GM19463 (cell line): ENCODE results near the gene INTS2.
"Not testable (repeated sequence)": the region's sequence is repeated elsewhere in the genome, so short reads cannot be mapped to it uniquely, and the experiment has no call there.

Experiments used
- ATAC-seq: cut with Tn5 transposase; IDR thresholded peaks from one replicate; pipeline ENCODE4 v1.9.1; 2021; ENCODE audit warnings: mild to moderate bottlenecking, moderate library complexity; ENCODE audit not compliant: unreplicated experiment

The INTS2 gene

GRCh38 chr17:61848896-61849295, 78.9 kb downstream of the INTS2 start:
- ATAC-seq = no peak

DNA sequence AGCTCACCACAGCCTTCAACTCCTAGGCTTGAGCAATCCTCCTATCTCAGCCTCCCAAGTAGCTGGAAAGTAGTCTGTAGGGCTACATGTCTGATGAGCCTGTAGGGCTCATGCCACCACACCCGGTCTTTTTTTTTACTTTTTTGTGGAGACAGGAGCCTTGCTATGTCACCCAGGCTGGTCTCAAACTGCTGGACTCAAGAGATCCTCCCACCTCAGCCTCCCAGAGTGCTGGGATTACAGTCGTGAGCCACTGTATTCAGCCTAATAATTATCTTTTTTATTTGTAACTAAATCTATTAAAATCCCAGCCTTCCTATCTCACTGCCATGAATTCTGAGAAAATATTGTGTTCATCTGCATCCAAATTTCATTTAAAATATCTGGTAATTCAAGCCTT, 79.5 kb downstream of the INTS2 start:
- ATAC-seq = no peak

DNA sequence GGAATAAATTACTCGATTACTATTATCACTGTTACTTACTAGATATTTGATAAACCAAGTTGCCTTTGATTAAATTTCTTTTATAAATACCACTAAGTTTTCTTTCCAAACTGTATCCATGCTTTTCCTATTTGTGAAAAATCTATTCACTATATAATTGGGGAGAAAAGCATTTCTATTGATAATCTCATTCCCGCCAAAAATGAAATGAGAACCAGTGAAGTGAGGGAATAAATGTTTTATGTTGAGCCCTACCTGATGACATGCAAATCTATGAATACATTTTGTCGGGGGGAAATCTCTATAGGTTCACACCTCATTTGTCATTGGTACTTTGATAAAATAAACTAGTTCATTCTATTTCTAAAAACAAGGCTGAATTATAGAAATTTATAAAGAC, 80.1 kb downstream of the INTS2 start:
- no peak for ATAC-seq

DNA sequence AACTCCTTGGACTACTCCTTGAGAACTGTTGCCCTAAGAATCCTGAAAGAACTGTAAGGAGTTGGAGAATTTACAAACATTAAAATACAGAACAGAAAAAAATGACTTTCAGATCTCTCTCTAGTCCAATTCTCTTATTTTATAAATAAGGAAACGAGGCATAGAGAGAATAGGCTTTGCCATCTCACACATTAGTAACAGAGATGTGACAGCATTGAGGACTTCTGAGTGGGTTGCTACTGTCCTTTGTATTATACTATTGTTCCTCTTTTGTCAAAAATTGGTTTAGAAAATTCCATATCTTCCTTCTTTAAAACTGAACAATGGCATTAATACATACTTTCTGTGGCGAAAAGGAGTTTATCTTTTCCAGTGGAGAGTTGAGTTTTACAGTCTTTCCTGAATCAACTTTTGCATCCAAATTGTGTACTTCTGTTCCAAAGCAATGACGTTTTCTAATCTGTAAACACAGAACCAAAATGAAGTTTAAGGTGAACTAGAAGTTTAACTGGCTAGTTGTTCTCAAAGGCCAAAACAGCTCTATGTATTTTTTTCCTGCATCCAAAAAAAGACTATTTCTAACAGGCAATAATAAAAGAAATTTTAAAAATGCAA, 80.9 kb downstream of the INTS2 start:
- ATAC-seq = no peak

DNA sequence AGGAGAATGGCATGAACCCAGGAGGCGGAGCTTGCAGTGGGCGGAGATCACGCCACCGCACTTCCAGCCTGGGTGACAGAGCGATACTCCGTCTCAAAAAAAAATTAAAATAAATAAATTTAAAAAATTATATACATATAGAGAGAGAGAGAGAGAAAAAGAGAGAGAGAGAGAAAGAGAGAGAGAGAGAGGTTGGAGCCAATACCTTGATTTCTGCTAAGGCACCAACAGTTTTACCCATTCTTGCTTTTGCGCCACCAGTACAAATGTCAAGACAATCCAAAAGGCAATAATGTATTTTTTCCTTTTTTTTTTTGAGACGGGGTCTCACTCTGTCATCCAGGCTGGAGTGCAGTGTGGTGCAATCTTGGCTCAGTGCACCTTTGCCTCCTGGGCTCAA, 81.7 kb downstream of the INTS2 start:
- ATAC-seq = no peak

DNA sequence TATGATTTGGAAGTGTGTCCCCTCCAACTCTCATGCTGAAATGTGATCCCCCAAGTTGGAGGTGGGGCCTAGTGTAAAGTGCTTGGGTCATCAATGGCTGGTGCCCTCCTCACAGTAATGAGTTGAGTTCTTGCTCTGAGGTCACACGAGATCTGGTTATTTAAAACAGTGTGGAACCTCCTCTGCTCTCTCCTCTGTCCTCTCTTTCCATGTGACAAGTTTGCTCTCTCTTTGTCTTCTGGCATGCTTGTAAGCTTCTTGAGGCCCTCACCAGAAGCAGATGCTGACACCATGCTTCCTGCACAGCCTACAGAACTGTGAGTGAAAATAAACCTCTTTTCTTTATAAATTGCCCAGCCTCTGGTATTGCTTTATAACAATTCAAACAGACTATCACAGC, 84.3 kb downstream of the INTS2 start:
- ATAC-seq = no peak

GRCh38 chr17:61842899-61843298, 84.9 kb downstream of the INTS2 start:
- no peak for ATAC-seq

DNA sequence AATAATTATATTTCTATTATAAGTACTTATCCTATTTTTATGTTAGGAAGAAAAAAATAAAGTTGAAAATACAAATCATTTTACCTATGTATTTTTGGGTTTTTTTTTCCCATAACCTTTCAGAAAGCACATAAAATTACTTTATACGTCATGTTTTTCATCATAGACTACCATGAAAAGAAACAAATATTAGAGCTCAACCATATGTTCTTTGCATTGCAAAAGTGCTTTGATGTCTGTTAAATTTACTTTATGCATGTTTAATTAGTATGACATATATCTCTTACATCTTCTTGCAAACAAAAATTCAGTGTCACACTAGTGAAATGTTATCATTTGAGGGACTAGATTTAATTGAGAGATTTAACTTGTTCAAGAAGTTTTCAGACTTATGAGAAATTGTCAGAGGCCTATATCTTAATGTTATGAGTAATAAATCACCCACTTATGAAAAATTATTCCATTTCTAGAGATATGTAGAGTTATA, 88.4 kb downstream of the INTS2 start:
- ATAC-seq = no peak

GRCh38 chr17:61837175-61838051, 90.4 kb downstream of the INTS2 start:
- ATAC-seq = no peak

GRCh38 chr17:61836266-61837174, 91.3 kb downstream of the INTS2 start:
- no peak for ATAC-seq

- no peak for ATAC-seq
Measured at GRCh38 chr17:61835606-61836005, 92.2 kb downstream of the INTS2 start.

DNA sequence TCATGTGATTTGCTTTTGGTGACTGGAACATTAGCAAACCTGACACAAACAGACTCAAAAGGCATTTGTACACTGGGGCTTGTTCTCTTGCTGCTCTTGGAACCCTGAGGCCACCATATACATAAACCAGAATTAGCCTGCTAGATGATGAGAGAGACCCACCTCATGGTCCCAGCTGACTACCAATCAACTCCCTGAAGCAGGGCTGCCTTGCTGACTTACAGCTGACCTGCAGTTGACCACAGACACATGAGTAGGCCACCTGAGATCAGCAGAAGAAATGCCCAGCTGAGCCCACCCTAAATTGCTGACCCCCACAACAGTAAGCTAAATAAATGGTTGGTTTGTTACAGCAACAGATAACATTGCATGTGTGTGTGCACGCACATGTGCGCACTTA, 93.2 kb downstream of the INTS2 start:
- no peak for ATAC-seq

- no peak for ATAC-seq
Measured at GRCh38 chr17:61833536-61834193, 94.1 kb downstream of the INTS2 start.

DNA sequence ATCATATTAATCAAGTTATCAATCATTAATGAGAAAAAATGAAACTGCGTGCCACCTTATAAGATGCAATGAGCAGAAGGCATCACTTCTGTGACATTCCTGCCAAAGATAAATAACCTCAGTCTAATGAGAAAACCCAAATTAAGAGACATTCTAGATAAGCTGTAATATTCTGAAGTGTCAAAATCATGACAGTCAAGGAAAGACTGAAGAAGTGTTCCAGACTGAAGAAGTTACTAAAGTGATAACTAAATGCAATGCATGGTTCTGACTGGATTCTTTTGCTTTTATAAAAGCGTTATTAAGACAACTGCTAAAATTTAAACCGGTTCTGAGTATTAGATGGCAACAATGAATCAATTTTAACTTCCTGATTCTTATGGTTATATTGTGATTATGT, 95.3 kb downstream of the INTS2 start:
- ATAC-seq = no peak

- no peak for ATAC-seq
Measured at GRCh38 chr17:61831099-61831498, 96.7 kb downstream of the INTS2 start.

DNA sequence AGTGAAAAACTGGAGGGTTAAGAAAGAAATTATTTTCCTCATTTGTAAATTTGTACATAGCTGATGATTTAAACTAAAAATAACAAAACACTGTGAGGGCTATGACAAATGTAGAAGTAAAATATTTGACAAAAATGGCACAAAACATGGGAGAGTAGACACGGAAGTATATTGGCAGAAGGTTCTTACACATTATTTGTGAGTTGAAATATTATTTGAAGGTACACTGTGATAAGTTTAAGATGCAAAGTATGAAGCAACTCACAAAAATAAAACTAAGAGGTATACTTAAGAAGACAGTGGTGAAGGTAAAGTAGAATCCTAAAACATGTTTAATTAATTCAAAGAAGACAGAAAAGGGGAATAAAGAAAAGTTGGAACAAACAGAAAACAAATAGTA, 99.1 kb downstream of the INTS2 start:
- ATAC-seq = no peak

DNA sequence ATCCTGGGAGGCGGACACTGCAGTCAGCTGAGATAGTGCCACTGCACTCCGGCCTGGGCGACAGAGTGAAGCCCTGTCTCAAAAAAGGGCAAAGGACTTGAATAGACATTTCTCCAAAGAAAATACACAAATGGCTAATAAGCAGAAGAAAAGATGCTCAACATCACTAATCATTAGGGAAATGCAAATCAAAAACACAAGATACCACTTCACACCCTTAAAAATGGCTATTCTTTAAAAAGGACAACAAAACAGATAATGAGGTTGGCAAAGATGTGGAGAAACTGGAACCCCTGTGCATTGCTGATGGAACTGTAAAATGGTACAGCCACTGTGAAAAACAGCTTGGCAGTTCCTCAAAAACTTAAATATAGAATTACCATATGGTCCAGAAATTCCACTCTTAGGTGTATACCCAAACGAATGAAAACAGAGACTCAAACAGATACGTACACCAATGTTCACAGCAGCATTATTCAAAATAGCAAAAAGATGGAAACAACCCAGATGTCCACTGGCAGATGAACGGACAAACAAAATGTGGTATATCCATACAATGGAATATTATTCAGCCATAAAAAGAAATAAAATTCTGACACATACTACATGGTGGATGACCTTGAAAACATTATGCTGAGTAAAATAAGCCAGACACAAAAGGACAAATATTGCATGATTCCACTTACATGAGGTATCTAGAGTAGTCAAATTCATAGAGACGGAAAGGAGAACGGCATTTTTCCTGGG, 100.0 kb downstream of the INTS2 start:
- no peak for ATAC-seq

- not testable (repeated sequence) for ATAC-seq
Measured at GRCh38 chr17:61826866-61827265, 100.9 kb downstream of the INTS2 start.

- not testable (repeated sequence) for ATAC-seq
Measured at GRCh38 chr17:61826198-61826597, 101.6 kb downstream of the INTS2 start.
